HG02884 (cell line): ENCODE results near the gene ERF.

Experiments
- ATAC-seq: cut with Tn5 transposase; IDR thresholded peaks from one replicate; pipeline ENCODE4 v1.9.1; 2021; ENCODE audit warnings: mild to moderate bottlenecking, moderate library complexity; ENCODE audit not compliant: unreplicated experiment

Gene ERF

DNA sequence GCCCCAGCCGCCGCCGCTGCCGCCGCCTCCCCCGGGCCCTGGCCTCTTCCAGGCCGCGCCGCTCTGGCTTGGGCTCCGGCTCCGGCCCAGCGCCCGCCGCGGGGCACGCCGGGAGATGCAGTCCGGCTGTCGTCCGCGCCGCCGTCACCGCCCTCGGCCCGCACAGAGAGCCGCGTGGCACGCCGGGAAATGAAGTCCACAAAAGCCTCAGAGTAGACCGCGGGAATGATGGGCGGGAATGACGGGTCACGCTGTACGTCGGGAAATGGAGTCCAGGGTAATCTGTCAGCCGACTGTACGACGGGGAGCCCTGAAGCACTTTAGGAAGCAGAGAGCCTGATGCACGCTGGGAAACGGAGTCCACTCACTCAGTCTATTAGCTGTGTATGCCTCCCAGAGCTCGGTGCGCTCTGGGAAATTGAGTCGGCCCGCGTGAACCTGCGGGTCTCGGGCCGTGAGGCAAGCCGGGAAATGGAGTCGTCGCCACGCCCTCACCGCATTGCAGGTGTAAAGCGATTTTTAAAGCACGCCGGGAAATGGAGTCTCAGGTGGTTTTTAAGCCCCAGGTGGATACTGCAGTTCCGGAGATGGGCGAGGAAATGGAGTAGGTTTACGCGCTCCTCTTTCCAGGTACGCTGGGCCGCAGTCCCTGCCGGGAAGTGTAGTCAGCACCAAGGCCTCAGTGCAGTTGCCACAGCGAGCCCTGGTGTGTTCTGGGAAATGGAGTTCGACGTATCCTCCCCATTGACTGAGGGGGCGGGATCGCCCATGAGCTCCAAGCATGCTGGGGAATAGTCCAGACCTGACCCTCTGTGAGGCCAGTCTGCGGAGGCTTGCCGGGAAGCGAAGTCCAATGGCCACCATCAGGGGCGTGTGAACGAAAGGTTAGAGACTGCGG, 12.2 kb downstream of the ERF start, which contains the start of gene GSK3A:
TSS of gene GSK3A (minus strand) at position 91 of the 898 bp plus-strand sequence. CDS start 137 bp downstream, outside the sequence.
- peak; percentile 58 for ATAC-seq

DNA sequence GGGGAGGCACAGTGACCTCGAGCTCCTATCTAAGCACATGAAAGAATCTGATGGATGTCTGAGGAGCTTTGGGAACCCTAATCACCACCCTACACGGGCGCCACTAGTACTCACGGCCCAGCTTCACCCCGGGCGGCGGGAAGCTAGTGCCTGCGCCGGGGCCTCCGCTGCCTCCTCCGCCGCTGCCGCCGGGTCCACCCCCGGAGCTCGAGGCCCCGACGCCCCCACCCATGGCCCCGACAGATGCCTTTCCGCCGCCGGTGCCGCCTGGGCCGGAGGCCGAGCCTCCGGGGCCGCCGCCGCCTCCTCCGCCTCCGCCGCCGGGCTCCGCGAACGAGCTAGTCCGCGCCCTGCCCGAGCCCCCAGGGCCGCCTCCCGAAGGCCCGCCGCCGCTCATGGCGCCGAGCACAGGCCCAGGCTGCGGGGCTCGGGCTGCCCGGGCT, 12.8 kb downstream of the ERF start:
- no peak for ATAC-seq

DNA sequence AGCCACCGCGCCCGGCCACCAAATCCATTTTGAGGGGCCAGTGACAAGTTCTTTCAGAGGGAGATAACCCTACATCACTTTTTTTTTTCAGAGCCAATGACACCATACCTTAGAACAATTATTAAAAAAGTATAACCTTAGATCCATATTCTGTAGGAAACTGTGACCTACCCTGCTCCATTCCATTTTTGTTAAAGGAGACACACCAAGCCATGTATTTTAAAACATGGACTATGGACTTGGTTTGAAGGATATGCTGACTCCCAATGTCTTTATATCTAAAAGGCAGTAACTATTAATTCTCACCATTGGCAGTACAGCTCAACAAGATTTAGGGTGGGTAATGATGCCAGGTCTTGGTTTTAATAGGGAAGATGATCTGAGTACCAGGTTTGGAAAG, 13.6 kb downstream of the ERF start:
- no peak for ATAC-seq

DNA sequence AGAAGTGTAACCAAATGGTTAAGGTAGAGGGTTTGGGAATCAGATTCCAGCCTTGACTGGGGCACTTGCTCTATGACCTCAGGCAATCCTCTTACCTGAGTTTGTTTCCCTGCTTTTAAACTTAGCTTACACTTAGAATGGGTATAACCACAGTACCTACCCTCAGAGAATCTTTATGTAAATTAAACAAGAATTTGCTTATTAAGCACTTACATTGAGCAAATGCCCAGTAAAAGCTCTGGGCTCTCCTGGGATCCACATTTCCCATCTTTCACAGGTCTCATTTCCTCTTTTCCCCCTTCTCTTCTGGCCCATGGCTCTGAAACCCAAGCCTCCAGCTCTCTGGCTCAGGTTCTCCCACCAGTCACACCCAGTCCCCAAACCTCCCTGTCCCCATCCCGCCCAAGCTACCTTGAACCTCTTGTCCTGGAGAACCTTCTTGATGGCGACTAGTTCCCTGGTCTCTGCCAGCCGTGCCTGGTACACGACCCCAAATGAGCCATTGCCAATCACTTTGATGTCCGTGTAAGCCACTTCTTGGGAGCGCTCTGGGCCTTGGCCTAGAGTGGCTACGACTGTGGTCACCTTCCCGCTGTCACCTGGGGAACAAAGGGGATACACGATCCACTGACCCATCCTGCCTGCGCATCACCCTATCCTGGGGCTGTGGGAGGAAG, 15.2 kb downstream of the ERF start:
- no peak for ATAC-seq

DNA sequence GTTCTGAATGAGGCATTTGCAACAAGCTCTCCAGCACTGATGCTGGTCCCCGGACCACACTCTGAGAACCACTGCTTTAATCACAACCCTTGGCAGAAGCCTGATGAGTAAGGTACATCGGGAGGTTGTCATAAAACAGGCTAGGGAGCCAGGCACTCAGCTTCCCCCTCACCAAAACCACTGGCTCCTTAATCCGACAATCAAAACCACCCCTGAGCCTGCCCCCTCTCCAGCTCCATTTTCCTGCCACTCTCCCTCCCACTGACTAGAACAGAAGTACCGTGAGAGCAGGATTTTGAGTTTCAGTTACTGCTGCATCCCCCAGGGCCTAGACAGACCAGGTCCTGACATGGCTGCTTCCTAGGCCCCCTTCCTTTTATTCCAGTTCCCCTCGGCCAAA, 19.7 kb downstream of the ERF start:
- no peak for ATAC-seq

DNA sequence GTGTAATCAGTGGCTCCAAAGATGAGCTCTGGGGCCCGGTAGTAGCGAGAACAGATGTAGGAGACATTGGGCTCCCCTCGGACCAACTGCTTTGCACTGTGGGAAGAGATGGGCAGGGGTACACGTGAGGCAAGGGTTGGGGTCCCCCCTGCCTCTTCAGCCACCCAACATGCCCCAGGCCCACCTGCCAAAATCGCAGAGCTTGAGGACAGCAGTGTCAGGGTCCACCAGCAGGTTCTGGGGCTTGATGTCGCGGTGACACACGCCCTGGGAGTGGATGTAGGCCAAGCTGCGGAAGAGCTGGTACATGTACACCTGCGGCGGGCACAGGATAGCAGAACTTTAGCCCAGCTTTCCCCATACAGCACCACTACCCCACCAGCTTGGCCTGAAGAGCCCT, 20.6 kb downstream of the ERF start:
- no peak for ATAC-seq

DNA sequence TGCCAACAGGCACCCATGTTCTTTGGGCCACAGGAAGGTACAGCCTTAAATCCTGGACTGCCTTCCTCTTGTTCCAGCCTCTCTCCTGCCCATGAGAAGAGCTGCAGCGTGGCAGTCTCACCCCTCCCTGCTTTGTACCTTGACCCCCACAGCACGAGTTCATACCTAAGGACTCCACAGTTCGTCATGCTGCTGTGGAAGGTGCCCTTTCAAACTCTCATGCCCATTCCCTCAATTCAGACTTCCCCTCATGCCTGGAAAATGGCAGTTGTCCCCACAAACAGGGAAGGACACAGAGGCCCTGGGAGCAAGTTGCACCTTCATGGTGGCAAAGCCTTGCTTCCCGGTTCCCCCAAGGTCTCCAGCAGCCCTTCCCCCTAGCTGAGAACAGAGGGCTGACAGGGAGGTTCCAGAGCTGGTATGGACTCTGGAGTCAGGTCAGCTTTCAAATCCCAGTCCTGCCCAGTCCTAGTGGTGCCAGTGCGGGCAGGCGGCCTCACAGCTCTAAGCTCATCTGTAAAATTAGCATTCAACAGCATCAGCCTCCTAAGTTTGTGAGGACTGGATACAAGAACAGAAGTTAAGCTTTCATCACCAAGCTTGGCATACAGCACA, 21.1 kb downstream of the ERF start:
- ATAC-seq: no peak

DNA sequence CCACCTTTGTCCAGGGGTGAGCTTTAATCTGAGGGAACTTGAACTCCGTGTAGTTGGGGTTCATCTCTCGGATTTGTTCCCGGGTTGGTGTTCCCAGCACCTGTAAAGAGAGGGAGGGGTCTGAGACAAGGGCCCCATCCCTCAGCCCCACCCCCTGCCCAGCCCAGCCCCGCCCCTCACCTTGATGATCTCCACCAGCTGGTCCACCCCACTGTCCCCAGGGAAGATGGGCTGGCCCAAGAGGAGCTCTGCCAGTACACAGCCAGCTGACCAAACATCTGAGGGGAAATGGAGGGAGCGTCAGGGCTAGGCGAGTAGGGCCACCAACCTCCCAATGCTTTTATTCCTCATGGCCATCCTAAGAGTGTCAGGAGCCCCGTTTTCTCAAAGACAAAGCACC, 21.8 kb downstream of the ERF start:
- no peak for ATAC-seq

DNA sequence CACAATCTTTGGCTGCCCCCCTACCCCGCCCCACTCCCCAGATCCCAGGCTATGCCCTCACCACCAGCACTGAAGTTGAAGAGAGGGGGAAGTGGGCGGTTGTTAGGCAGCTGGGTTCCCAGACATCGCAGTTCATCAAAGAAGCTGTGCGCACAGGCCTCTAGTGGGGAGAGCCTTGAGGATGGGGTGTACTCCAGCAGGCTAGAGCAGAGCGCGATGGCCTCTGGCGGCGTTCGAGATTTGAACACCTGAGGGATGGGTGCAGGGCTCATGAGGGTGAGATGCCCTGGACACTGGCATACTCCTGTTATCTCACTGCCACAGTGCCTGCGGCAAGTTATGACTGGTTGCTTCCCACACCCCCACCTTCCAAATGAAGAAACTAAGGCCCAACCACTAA, 22.5 kb downstream of the ERF start:
- no peak for ATAC-seq

DNA sequence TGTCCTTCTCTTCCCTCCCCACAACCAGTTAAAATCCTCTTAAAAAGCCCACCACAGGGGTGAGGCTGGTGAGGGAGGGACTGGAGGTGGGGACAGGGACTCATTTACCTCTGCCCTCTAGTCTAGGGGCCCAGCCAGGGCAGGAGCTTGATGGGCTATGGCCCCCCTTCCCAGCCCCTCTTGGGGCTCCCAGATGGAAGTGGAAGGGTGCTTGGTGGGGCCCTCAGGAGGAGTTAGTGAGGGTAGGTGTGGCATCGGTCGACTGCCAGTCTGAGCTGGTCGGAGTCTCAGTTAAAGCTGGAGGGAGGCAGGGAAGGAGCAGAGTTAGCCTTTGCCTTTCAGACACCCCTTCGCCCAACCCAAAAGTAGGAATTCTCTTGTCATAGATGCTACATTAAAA, 24.4 kb downstream of the ERF start:
- ATAC-seq: no peak

DNA sequence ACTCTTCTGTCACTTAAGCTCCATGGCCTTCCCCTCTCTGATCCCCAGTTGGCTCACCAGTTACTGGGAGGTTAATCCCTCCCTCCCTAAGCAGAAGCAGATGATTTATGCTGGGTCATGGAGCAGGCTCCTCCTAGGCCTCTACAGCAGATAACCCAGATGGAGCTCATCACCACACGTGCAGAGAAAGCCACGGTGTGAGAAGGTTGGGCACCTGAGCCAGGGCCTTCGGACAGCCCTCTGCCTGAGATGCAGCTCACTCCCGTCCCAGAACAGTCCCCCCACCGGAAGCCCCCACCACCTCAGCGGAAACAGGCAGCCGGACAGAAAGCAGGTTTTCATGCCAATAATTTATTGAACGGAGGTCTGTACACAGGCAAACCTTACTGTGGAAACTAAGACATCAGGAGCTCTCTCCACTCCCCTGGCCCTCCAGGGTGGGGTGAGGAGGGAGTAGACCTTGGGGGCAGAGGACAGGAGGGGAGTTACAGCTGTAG, 25.0 kb downstream of the ERF start:
- no peak for ATAC-seq

DNA sequence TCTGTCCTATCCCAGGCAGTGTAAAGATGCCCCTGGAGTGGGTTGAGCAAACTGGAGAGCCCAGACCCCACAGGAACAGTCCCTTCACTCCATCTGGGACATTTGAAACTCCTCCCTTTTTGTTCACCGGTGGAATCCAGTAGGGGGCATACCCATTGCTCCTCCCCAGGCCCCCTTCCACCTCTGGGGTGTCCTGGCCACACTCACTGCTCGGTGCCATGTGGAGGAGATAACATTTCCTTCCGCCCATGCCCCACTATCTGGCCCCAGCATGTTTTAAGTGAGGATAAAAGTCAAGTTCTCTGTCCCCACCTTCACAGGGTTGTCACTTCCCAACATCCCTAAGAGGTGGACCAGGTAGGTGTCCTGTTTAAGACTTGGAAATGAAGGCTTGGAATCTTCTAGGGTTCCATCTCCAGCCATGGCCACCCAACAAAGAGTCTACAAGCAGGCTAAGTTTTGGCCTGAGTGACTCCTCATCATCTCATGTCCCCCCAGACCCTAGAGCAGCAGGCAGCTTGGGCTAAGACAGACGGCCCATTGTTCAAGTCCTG, 25.6 kb downstream of the ERF start:
- no peak for ATAC-seq

DNA sequence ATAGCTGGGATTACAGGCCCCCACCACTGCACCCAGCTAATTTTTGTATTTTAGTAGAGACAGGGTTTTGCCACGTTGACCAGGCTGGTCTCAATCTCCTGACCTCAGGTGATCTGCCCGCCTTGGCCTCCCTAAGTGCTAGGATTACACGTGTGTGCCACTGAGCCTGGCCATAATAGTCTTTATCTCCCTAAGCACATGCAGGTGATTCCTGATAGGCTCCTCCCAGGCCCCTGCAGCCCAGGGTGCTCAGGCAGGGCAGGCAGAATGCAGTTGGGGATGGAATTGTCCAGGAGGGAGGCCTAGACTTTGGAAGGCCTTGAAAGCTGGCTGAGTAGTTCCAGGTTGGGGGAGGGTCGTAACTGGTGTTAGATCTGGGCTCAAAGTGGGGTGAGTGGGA, 26.3 kb downstream of the ERF start:
- no peak for ATAC-seq

DNA sequence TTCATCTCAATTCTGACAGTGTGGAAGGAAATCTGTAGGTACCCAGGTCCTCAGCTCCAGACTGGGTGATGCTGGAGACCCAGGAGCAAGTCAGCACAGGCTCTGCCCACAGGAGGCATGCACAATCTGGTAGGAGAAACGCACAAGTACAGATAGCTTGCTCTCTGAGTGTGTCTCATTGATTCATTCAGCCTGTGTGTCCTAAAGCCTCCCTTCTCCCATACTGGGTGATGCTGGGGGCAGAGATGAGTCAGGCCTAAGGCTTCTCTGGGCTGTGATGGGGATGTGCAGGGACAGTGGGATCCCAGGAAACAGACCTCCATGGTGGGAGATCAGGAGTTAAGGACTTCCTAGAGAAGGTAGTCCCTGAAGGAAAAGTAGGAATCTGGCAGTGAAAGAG, 28.0 kb downstream of the ERF start:
- ATAC-seq: no peak

DNA sequence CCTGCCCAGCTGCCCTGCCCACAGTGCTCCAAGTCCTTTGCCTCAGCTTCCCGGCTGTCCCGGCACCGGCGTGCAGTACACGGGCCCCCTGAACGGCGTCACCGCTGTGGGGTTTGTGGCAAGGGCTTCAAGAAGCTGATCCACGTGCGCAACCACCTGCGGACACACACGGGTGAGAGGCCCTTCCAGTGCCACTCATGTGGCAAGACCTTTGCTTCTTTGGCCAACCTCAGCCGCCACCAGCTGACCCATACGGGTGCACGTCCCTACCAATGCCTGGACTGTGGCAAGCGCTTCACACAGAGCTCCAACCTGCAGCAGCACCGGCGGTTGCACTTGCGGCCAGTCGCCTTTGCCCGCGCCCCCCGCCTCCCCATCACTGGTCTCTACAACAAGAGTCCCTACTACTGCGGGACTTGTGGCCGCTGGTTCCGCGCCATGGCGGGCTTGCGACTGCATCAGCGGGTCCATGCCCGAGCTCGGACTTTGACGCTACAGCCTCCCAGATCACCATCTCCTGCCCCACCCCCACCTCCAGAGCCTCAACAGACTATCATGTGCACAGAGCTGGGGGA, 29.1 kb downstream of the ERF start:
- ATAC-seq: no peak

DNA sequence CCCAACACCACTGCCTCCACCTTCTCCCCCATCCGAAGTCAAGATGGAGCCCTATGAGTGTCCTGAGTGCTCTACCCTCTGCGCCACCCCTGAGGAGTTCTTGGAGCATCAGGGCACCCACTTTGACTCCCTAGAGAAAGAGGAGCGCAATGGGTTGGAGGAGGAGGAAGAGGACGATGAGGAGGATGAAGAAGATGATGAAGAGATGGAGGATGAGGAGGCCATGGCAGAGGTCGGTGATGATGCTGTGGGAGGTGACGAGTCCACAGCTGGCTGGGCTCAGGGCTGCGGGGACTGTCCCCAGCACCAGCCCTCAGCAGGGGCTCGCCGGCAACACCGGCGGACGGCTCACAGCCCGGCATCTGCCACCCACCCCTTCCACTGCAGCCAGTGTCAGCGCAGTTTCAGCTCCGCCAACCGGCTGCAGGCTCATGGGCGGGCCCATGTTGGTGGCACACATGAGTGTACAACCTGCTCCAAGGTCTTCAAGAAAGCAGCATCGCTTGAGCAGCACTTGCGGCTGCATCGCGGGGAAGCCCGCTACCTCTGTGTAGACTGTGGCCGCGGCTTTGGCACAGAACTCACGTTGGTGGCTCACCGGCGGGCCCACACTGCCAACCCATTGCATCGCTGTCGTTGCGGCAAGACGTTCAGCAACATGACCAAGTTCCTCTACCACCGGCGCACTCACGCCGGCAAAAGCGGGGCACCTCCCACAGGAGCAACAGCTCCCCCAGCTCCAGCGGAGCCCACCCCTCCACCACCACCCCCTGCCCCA, 29.8 kb downstream of the ERF start:
- ATAC-seq: no peak

DNA sequence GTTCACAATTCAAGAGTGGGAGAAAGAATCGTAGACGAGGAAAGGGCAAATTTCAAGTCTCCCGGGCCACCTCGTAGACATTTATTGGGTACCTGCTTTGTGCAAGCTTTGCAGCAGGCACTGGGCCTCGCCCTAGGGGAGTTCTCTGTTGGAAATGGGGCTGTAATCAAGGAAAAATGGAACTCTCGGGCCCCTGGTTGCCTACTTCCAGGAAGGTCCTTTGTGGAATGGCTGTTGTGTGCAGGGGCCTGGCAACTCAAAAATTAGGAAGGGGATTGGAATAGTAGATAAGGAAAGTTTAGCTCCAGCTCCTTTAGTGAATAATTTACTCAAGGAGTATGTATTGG, 34.2 kb downstream of the ERF start:
- no peak for ATAC-seq

DNA sequence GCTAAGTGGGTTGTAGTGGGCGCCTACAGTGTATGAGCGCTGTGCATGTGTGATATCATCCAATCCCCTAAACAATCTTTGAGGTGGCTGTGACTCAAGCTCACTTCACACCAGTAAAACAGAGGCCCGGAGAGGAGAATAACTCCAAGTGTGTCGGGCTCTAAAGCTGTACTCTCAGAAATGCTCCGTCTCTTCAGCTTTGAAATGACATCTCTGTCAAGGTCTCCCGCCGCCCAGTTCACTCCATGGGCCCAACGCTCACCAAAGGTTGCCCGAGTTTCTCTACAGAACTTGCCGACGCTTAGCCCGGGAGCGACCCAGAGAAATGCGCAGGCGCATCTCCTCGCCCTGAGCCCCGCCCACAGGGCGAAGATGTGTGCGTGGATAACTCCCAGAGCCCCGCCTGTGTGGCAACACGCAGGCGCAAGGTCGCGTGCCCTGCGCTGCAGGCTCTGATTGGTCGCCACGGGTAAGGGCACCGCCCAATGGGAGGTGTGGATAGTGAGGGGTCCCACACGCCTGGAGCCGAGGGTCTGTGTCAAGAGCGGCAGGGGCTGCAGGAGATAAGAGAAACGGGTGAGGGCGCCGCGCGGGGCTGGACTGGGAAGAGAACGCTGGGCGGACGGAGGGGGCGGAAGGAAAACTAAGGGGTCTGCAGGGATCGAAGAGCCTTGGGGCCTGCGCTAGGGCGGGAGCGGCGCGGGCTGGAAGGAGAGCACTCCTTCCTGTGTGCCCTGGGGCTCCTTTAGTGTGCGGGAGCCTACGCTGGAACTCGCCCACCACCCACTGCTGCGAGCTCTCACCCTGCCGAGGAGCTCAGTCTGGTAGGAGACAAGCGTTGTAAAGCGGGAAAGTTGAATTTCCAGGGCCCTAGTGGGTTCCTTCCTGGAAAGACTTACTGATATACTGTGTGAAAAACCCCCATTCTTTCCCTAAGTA, 34.8 kb downstream of the ERF start, which contains the start of gene ZNF526:
TSS of gene ZNF526 (plus strand) at position 501 of the 939 bp plus-strand sequence. CDS start 4,092 bp downstream, outside the sequence.
- peak; percentile 76 for ATAC-seq
